NCI-H510A (cell line): ENCODE results near the gene LHX2.

Experiments used
- DNase-seq: peaks from one replicate; lab custom pipeline; 2025; lab: John Stamatoyannopoulos, UW

Gene LHX2

DNA sequence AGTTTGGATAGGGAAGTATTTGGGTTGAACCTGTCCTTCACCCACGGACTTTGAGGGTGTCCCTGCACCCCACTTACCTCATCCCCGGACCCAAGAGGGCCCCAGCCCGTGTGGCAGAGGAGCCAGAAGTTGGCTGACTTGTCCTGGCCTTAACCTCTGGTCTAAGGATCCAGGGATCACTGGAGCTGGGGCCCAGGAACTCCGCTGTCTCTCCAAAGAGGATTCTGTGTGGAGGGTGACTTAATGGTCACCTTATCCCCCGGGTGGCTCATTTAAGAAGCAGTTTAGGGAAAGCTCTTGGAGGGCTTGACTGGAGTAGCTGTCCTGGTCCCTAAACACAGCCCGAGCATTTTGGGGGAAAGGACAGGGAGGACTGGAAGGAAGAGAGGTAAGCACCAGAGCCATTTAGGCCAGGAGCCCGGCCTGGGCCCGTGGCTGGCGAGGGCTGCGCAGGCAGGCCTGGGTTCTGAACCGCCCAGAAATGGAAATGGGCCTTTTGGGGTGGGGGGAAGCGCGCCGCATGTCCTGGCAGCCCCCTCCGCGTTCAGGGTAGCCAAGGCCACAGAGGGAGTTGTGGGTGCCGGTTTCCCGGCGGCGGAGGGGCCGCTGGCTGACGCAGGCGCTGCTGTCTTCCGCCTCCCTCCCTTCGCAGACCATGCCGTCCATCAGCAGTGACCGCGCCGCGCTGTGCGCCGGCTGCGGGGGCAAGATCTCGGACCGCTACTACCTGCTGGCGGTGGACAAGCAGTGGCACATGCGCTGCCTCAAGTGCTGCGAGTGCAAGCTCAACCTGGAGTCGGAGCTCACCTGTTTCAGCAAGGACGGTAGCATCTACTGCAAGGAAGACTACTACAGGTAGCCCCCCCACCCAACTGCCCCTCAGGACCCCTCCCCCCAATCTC lies 2.0 kb downstream of the LHX2 start:
- DNase-seq: no peak

DNA sequence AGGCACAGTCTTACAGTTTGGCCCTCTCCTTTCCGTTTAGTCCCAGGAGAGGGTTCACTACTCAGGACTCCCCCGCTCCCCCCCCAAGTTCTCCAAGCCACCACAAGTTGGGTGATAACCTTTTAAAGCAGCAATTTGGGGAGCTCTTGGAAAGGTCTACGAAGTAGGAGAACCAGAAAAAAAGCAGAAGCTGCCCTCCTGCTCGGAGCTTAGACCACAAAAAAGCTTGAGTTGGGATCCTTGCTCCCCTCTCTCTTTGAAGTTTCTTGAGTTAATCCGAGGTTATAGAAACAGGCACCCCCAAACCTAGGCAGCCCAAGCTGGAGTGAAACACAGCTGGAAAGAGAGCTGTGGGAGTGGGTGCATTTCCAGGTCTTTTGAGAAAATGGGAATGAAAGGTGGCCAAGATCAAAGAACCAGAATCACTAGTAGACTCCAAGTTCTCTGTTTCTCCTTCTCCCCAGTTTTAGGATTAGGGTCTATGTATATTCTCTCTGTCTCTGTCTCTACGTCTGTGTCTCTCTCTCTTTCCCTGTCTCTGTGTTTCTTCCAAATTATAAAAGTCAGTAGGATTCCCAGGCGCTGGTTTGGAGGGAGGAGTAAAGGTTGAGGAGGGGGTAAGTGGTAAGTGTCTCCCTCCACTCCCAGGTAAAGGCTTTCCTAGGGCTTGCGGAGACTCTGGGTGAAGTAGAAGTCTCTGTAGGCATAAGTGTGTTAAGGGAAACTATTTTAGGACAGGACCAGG lies 2.8 kb downstream of the LHX2 start:
- DNase-seq: no peak

DNA sequence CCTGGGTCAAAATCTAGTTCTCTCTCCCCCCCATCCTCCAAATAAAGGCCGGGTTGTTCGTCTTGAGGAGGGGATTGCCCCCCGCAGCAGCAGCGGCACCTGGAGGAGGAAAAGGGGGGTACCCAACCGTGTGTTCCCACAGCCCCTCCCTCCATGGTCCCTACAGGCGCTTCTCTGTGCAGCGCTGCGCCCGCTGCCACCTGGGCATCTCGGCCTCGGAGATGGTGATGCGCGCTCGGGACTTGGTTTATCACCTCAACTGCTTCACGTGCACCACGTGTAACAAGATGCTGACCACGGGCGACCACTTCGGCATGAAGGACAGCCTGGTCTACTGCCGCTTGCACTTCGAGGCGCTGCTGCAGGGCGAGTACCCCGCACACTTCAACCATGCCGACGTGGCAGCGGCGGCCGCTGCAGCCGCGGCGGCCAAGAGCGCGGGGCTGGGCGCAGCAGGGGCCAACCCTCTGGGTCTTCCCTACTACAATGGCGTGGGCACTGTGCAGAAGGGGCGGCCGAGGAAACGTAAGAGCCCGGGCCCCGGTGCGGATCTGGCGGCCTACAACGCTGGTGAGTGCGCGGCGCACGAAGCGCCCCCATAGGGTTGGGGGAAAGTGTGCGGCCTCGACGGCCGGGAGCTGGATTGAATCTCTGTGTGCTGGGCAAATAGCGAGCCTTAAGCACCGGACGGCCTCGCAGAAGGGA lies 3.5 kb downstream of the LHX2 start:
- no peak for DNase-seq

DNA sequence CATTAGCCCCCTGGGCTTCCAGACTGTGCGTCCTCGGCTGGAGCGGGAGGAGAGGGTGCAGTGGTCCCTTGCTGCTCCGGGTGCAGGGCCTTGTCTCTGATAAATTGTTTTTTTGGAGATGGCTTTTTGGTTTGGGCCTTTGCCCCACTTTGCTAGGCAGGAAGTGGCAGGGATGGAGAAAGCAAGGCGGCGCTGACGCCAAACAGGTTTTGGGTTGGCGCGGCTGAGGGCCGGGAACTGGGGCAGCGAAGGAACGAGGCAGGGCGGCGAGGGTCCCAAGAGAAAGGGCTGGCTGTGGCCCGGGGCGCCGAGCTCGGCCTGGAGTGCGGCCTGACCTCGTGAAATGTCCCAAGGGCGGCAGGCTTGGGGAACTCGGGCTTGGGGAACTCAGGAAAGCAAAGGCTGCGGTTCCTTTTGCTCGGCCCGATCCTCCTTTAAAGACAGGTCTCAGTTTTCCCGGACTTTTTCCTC lies 4.1 kb downstream of the LHX2 start:
- DNase-seq: no peak

DNA sequence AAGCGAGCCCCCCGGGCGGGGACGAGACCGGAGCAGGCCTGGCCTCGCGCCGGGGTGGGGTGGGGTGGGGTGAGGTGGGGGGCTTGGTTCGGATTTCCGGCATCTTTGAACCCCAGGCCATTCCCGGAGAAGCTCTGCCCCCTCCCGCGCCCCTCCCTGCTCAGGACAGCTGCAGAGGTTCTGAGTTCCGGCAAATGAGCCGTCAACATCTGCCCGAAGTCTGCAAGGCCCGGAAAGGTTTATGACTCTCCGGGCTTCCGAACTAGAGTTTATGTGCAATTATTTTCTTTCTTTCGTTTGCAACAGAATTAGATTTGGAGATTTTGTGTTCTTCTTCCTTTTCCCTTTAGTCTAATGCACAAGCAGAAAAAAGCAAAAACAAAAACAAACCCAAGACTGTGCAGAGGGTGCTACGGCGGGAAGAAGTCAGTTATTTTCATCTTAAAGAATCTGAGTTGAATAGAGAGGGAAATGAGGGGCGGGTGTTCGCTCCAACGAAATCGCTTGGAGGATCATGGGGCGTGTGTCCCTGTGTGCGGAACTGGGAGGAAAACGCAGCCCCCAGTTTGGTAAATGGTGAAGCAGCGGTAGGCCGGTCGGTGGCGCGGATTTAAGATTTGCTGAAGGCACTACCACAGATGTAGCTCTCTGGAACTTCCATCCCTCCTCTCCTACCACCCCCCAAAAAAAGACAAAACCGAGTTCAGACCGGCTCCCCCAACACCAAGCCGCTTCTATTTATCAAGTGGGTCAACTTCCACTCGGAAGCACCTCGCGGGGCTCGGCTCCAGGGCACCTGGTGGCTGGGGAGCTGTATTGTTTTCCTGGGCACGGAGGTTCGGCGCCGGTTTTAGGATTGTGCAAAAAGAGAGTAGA lies 4.8 kb downstream of the LHX2 start:
- no peak for DNase-seq

DNA sequence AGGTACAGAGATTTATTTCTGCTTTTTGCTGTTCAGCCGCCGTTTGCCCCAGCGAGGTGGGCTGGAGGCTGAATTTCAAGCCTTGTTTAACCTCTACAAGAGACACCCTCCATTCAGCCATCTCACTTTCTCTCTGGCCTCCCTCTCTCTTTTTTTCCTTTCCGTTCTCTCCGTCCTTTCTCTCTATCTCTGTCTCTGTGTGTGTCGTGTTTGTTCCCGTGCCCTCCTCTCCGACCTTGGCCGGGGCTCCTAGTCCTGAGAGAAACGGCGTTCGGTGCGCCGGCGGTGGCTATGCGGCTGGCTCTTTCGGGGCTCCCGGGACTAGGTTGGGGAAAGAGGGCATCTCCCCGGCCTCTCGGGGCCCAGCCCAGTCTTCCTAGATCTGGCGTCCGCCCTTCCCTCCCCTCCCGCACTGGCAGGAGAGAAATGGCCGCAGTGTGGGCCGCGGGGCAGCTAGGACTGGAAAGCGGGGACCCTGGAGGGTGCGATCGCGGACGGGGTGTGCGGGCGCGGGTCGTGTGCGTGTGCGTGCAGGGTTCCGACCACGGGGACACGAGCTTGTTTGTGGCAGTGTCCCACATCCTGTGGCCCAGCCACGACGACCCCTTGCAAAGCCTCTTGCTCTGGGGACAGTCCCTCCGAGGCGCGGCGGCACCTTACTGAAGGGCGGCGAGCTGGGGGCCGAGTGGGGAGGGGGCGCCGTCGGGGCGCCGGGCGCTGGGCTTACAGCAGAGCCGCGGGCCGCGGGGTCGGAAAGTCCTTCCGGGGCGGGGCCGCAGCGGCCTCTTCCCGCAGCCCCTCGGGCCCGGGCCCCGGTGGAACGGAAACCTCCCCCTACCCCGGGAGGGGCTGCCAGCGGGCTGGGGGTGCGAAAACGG lies 5.7 kb downstream of the LHX2 start:
- DNase-seq: no peak

DNA sequence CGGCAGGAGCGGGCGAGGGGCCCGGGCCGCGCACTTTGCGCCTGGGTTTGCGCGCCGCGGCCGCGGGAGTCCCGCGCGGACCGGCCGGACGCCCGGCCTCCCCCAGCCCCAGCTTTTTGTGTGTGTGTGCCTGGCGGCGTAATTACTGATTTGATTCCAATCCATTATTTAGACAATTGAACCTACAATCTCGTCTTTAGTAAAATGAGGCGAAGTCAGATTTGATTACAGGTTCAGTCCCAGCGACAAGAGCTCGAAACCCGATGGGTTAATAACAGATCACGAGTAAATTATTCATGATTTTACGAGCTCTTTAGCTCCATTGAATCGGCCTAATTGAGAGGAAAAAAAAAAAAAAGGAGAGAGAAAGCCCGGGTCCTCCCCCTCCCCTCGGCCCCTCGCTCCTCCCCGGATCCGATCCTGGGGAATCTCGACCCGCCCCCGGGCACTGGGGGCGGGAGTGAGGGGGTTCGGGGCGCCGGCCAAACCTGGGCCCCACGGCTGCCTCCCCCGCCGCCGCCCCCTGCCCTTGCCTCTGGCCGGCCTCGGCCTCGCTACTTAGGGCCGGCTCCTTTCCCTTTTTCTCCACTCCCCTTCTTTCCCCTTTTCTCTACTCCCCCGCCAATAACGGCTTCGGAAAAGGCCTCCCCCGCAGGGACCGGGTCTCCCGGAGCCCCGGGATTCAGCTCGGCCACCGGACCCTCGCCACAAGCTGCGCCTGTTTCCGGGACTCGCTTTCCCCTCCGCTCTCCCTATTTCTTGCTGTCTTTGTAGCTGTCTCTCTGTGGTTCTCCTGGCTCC lies 6.6 kb downstream of the LHX2 start:
- no peak for DNase-seq

DNA sequence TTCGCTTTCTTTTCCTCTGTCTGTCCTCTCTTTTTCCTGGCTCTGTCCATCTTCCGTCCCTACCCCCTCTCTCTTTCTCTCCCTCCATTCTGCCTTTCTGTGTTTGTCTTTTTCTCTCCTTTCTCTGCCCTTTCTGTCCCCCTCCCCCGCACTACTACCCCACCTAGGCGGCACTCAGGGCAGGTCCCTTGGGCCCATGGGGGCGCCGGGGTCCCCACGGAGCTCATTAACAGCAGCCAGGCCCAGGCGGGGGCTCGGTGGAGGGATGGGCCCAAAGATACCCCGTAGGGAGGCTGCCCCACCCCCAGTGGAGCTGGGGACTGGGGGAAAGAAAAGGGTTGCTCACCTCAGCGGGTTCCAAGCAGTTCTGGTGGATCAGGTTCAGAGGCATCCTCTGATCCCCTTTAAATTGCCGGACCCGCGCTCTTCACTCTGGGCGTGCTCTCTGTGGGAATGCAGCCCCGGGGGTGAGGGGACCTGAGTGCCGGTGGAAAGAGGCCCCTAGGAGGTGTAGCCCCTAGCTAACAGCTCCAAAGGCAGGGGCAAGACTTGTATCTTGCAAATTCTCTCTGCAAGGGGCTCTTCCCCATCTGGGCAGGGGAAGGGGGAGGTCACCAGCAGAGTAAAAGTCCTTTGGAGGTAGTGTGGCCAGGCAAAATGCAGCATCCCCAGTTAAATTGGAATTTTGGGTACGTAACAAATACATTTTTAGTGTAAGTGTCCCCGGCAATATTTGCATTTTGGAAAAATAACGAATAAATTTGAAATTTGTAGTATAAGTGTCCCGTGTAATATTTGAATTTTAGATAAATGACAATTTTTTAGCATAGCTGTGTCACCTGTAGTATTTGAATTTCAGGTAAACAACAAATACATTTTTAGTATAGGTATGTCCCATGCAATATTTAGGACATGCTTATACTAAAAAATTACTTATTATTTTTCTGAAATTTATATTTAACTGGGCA lies 7.4 kb downstream of the LHX2 start:
- DNase-seq: no peak

DNA sequence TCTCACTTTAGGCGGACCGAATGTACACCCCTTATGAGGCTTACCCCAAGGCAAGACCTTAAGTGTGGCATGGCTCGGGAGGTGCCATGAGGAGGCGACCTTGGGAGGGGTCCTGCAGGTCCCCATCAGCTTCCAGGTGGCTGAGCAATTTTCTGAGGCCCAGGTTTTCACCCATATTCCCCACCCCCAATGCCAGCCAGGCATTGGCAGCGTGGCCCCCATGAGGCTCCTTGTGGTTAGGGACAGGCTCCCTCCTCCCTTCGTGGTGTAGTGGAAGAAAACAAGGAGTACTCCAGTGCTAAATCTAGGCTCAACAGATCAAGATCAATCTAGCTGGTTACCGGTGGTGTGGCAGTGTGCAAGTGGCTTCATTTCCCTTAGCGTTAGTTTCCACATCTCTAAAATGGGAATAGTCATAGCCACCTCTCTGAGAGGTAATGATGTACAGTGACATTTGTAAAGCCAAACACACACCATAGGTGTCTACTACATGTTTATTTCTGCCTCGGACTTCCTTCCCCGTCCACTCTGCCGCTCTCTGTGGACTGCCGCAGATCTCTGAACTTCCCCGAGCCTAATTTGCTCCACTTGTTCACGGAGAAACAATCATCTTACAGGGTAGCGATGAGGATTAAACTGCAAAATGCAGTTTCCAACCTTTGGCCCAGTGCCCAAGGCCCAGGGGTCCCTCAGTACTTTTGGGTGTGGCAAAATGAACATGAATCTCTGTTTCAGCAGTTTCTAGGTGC lies 8.4 kb downstream of the LHX2 start:
- no peak for DNase-seq

DNA sequence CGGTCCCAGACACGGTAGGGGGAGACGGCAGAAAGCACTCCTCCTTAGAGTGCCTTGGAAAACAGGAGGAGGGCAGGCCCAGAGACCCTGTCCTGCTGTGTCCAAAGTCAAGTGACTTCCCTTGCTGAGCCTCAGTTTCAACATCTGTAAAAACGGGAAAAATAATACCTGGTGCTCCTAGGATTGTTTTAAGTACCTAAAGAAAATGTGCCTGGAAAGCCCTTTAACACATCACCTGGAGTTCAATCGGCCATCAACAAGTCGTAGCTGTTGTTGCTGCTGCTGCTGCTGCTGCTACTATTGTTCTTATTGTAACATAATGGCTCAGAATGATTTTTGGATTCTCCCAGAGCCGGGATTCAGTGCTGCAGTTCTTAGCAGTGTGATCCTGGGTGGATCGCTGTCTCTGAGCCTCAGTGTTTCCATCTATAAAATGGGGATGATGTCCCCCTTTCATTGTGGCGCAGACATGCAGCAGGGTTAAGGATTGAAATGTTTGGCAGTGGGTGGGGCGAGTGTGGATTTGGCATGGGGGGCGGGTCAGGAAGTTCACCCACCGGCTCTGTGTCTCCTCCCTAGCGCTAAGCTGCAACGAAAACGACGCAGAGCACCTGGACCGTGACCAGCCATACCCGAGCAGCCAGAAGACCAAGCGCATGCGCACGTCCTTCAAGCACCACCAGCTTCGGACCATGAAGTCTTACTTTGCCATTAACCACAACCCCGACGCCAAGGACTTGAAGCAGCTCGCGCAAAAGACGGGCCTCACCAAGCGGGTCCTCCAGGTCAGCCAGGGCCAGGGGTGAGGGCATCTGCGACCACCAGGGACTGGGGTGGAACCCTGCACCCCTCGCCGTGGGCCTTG lies 9.2 kb downstream of the LHX2 start:
- no peak for DNase-seq

DNA sequence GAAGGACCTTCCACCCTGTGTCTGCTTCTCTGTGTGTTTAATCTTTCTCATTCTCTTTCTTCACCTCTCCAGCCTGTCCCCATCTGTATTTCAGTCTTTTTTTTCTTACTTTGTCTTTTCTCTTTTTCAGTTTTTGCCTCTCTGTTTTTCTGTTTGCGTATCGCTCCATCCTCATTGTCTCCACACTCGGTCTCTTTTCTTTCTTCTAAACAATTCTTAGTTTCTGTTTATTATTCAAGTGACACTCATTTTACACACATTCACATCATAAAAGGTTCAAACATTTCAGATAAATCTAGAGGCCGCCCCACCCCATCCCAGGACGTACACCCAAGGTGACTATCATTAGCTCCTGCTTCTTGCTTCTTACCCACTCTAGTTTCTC lies 9.8 kb downstream of the LHX2 start:
- DNase-seq: no peak

DNA sequence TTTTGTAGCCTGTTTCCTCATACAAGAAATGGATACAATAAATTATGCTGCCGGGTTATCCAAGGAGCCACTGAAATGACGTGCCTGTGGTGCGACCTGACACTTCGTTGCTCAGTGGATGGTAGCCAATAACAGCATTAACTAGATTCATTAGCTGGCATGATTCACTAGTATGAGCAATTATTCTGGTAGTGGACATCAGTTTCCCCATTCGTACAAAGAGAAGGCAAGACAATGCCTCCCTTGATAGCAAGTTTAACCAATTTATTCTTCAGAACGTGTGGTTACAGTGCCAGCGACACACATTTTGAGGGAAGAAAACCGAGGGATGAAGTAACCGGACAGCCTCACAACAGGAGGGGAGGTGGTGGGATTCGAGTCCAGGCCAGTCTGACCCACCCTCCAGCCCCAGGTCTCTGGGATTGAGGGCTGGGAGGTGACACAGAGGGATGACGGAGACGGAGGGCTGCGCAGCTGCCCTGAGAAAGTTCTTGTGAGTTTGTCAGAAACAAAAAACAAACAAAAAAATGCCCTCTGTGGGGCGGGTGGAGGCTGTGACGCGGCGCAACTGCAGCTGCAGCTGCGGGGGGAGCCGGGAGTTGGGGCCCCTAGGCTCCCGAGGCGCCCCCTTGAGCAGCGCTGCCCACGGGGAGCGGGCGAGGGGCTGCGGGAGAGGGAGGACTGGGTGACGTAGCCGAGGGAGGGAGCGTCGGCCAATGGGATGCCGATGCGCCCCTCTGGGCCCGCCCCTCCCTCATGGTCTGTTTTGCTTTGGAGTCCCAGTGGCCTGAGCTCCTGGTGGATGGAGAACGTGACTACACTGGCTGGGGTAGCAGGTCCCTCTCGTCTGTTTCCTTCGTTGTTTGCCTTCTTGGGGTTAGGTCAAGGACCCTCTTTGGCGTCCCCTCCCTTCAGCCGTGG lies 10.9 kb downstream of the LHX2 start:
- no peak for DNase-seq

DNA sequence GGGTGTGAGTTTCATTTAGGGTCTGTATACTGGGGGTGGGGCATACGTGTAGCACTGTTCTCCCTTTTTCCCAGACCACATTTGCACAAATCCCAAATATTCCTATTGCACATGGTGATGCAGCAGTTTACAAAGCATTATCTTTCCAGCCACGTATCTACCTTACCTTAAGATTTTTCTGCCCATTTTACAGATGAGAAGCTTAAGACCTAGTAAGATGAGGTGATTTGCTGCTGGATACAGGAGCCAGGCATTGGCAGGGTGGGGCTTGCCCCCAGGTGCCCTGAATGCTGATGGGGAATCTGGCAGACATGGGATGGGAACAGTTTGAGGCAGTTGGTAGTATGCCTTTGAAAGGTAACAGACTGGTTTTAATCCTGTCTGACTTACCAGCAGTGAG lies 12.5 kb downstream of the LHX2 start:
- DNase-seq: no peak

DNA sequence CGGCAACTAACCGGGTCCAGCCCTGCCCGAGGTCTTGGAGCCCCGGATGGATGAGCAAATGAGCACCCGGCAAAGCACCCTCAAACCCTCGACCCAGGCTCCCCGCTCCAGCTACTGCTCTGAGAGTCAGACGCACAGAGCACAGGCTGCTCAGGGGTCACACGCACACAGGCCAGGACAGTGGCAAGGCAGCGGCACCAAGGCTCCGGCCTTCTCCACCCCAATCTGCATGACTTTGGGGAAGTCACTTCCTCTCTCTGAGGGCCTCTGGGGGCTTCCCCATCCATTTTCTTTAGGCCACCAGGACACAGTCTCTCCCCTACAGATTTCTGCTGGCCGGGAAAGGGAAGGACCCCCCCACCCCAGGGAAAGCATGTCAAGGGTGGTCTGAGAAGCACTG lies 18.0 kb downstream of the LHX2 start:
- no peak for DNase-seq

DNA sequence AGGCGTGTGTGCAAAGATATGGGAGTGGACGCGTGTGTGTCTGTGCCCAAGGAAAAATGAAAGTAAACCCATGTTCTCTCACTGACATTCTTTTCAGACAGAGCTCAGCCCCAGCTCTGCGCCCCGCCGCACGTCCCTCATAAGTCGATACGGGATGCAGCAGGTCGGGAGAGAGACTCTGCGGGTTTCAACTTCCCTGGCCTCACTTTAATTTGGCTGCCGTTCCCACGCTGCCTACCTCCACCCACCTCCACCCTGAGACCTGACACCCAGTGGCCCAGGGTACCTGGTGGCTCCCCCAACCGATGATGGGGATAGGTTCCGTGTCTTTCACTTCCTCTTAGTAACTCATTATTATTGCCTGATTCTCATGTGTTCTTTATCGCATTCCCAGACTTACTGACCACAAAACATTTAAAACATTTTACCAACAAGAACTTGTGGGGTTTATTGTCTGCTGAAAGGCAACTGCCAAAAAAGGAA lies 19.4 kb downstream of the LHX2 start:
- no peak for DNase-seq

DNA sequence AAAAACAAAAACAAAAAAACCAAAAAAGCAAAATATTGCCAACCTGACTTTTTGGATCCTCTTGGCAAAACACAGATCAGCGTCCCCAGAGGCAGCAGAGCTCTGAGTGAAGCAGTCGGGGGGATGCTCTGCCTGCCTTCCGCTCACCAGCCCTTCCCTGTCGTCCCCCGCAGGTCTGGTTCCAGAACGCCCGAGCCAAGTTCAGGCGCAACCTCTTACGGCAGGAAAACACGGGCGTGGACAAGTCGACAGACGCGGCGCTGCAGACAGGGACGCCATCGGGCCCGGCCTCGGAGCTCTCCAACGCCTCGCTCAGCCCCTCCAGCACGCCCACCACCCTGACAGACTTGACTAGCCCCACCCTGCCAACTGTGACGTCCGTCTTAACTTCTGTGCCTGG lies 20.7 kb downstream of the LHX2 start:
- no peak for DNase-seq
